Stomach (tissue), 4 donors: Measurements from ENCODE around the gene TMEM225B.

Experiments
- CTCF ChIP-seq, 7 experiments: fragments of 450-650 bp in 4 of 7; fragments of 200-600 bp in 3 of 7; sonication (generic) in 3 of 7; IDR thresholded peaks; one replicate each; pipeline ENCODE4 v1.5.1; 2016 to 2019; ENCODE audit warnings: antibody characterized with exemption in 7 of 7, control low read depth in 2 of 7, mild to moderate bottlenecking in 1 of 7
- EP300 ChIP-seq: sonication (generic); formaldehyde crosslinking; IDR thresholded peaks from one replicate; pipeline ENCODE4 v1.6.1; 2017; ENCODE audit warnings: antibody characterized with exemption
- POLR2A ChIP-seq, 4 donors: fragments of 450-650 bp; IDR thresholded peaks; one replicate each; pipeline ENCODE4 v1.6.1; 2016; ENCODE audit warnings: antibody characterized with exemption in 4 of 4, control low read depth in 2 of 4, mild to moderate bottlenecking in 1 of 4, moderate library complexity in 1 of 4
- POLR2AphosphoS5 ChIP-seq, 3 donors: sonication (generic); formaldehyde crosslinking; IDR thresholded peaks; one replicate each; pipeline ENCODE4 v1.6.1; 2016; ENCODE audit warnings: antibody characterized with exemption in 3 of 3

- TF ChIP-seq CTCF (IDR thresholded peaks at IDR 0.05), result no peak
- no peak for TF ChIP-seq EP300
- TF ChIP-seq POLR2A (IDR thresholded peaks at IDR 0.05), result no peak
- no peak for TF ChIP-seq POLR2AphosphoS5 (IDR thresholded peaks at IDR 0.05)
Measured at GRCh38 chr7:99553039-99553438, 45.0 kb upstream of the TMEM225B start.
